Calu3 (cell line): ENCODE measurements around the gene BEND2. TPM values are rescaled to one million over a fixed set of nuclear protein-coding genes. Genes with fewer than 3 reads are reported as not detected.

Source experiments
- BruUV-seq: library from RNA; stranded (reverse); fragments of 400-500 nt; replicated peaks from 2 replicates; lab custom pipeline; 2021; lab: Mats Ljungman, UMichigan
- CTCF ChIA-PET: fragments of 300-600 bp; sonication (Branson Sonifier 250); formaldehyde crosslinking; loops from one replicate; lab custom pipeline; 2022; ENCODE audit warnings: antibody characterized with exemption; lab: Charles Lee
- DNase-seq: peaks from one replicate; pipeline ENCODE4 v3.0.0; 2022
- H3K27ac Mint-ChIP-seq: one replicate; pipeline ENCODE4 v1.8.0; 2022; ENCODE audit warnings: mixed read lengths; ENCODE audit not compliant: unreplicated experiment
- H3K27me3 Mint-ChIP-seq: one replicate; pipeline ENCODE4 v1.8.0; 2022; ENCODE audit warnings: mixed read lengths; ENCODE audit not compliant: unreplicated experiment
- H3K36me3 Mint-ChIP-seq: one replicate; pipeline ENCODE4 v1.8.0; 2022; ENCODE audit warnings: mild to moderate bottlenecking, moderate library complexity, mixed read lengths; ENCODE audit not compliant: insufficient read depth, unreplicated experiment
- H3K4me1 Mint-ChIP-seq: one replicate; pipeline ENCODE4 v1.8.0; 2022; ENCODE audit warnings: mild to moderate bottlenecking, low read depth, mixed read lengths; ENCODE audit not compliant: unreplicated experiment
- H3K4me3 Mint-ChIP-seq: one replicate; pipeline ENCODE4 v1.8.0; 2022; ENCODE audit warnings: mild to moderate bottlenecking, low read depth, moderate library complexity, mixed read lengths; ENCODE audit not compliant: unreplicated experiment
- H3K9me3 Mint-ChIP-seq: one replicate; pipeline ENCODE4 v1.8.0; 2022; ENCODE audit warnings: low read depth, mixed read lengths; ENCODE audit not compliant: unreplicated experiment
- CTCF ChIP-seq: fragments of 200-600 bp; IDR thresholded peaks from one replicate; pipeline ENCODE4 v1.8.0; 2022; ENCODE audit warnings: antibody characterized with exemption; ENCODE audit not compliant: unreplicated experiment
- intact Hi-C: fragments of 100-400 bp; cut with micrococcal nuclease; formaldehyde crosslinking; loops from one replicate; pipeline ENCODE4 v1.10.0; 2022; ENCODE audit not compliant: unreplicated experiment
- total RNA-seq: library from RNA; stranded (reverse); gene quantifications from 2 replicates; pipeline ENCODE4 v1.2.3, GENCODE V29; 2022

Gene BEND2
- total RNA-seq, 1 experiment from 2014 or later: not detected

GRCh38 chrX:18149454-18149853, 71.2 kb downstream of the BEND2 start:
- no TSS peak for BruUV-seq
- TF ChIP-seq CTCF: no peak
- Mint-ChIP-seq H3K36me3 (no peaks in the 10 kb centered on the region), H3K27me3 (peaks cover 46% of the 10 kb centered on the region), H3K9me3 (no peaks in the 10 kb centered on the region), H3K27ac (no peak overlapping the region), H3K4me3 (no peak overlapping the region), H3K4me1 (no peaks in the 10 kb centered on the region)
- intact Hi-C loops: no loop called here
- DNase-seq: no peak
- CTCF ChIA-PET: no interaction called here

- DNase-seq: peak; percentile 20
- H3K4me3 Mint-ChIP-seq: no peak overlapping the region
- BruUV-seq: no TSS peak
Observed at GRCh38 chrX:18146954-18147353, 73.7 kb downstream of the BEND2 start.

GRCh38 chrX:18146009-18146408, 74.7 kb downstream of the BEND2 start:
- H3K36me3 Mint-ChIP-seq: no peaks in the 10 kb centered on the region
- no peaks in the 10 kb centered on the region for H3K4me1 Mint-ChIP-seq
- no peak overlapping the region for H3K4me3 Mint-ChIP-seq
- no peak for DNase-seq
- peaks cover 60% of the 10 kb centered on the region for H3K27me3 Mint-ChIP-seq
- intact Hi-C loops: no loop called here
- BruUV-seq: no TSS peak
- H3K27ac Mint-ChIP-seq: no peak overlapping the region
- no peaks in the 10 kb centered on the region for H3K9me3 Mint-ChIP-seq
- CTCF ChIA-PET: no interaction called here
- no peak for TF ChIP-seq CTCF

More at GRCh38 chrX:18146954-18147353, 73.7 kb downstream of the BEND2 start:
- no peaks in the 10 kb centered on the region for H3K4me1 Mint-ChIP-seq
- CTCF ChIA-PET: no interaction called here
- no peak overlapping the region for H3K27ac Mint-ChIP-seq
- H3K27me3 Mint-ChIP-seq: peaks cover 64% of the 10 kb centered on the region
- H3K9me3 Mint-ChIP-seq: no peaks in the 10 kb centered on the region
- no peaks in the 10 kb centered on the region for H3K36me3 Mint-ChIP-seq
- TF ChIP-seq CTCF: no peak
- intact Hi-C loops: no loop called here

- peaks cover 48% of the 10 kb centered on the region for H3K27me3 Mint-ChIP-seq
Observed at GRCh38 chrX:18136816-18137215, 83.9 kb downstream of the BEND2 start.

More at GRCh38 chrX:18136816-18137215, 83.9 kb downstream of the BEND2 start:
- no peak for DNase-seq
- H3K27ac Mint-ChIP-seq: no peak overlapping the region
- no peaks in the 10 kb centered on the region for H3K4me1 Mint-ChIP-seq
- no peak for TF ChIP-seq CTCF
- no TSS peak for BruUV-seq
- H3K36me3 Mint-ChIP-seq: no peaks in the 10 kb centered on the region
- intact Hi-C loops: no loop called here
- CTCF ChIA-PET: no interaction called here
- no peaks in the 10 kb centered on the region for H3K9me3 Mint-ChIP-seq
- H3K4me3 Mint-ChIP-seq: no peak overlapping the region
